Ectodermal cell (in vitro differentiated cells): ENCODE measurements around the gene CPT1B.

Source experiments
- H3K27ac ChIP-seq: 2 replicates; pipeline ENCODE4 v1.7.0; 2013; ENCODE audit warnings: mild to moderate bottlenecking, low read depth, low read length; ENCODE audit not compliant: insufficient read depth, poor library complexity, severe bottlenecking
- H3K27me3 ChIP-seq: 2 replicates; pipeline ENCODE4 v1.7.0; 2013; ENCODE audit warnings: mild to moderate bottlenecking, low read length; ENCODE audit not compliant: insufficient read depth, control insufficient read depth, poor library complexity, severe bottlenecking
- H3K36me3 ChIP-seq: one replicate; pipeline ENCODE4 v1.7.0; 2013; ENCODE audit warnings: low read length; ENCODE audit not compliant: control insufficient read depth, insufficient read depth
- H3K4me1 ChIP-seq: one replicate; pipeline ENCODE4 v1.7.0; 2013; ENCODE audit warnings: low read length; ENCODE audit not compliant: control insufficient read depth, insufficient read depth
- H3K4me3 ChIP-seq: 2 replicates; pipeline ENCODE4 v1.7.0; 2013; ENCODE audit warnings: low read depth, low read length, control low read depth; ENCODE audit not compliant: insufficient read depth
- H3K9me3 ChIP-seq: 2 replicates; pipeline ENCODE4 v1.7.0; 2013; ENCODE audit warnings: mild to moderate bottlenecking, low read length, moderate library complexity; ENCODE audit not compliant: control insufficient read depth
- WGBS, 2 experiments: methylation state at CpG; one replicate each; pipeline ENCODE4 v1.1.7; 2013; ENCODE audit warnings: missing lambda C conversion rate in 2 of 2; 5-methylcytosine and 5-hydroxymethylcytosine counted together

The CPT1B gene

DNA sequence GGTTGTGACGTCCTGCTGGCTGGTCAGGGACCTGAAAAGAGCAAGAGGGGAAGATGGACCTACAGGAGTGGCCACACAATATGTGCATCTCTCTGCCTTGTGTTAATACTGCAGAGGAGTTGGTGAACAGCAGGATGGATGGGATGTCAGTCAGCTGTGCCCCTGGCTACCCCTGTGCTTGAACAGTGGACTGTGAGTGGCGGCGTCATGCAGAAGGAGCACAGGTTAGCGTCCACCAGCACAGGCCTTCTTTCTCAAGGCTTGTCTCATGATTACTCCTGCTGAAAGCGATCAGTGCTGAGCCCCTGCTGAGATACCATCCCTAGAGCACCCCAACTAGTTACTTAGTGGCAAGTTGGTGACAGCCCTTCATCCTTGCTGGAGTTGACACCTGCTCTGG is 8.2 kb upstream of the CPT1B start:
- 80 to 85% methylated on average over 5 of the region's 5 CpGs for WGBS, 2 experiments
- peaks cover 5% of the 10 kb centered on the region for H3K4me1 ChIP-seq
- no peak overlapping the region for H3K27ac ChIP-seq
- no peaks in the 10 kb centered on the region for H3K36me3 ChIP-seq
- H3K4me3 ChIP-seq, result no peak overlapping the region
- no peaks in the 10 kb centered on the region for H3K9me3 ChIP-seq
- H3K27me3 ChIP-seq, result peaks cover 3% of the 10 kb centered on the region

DNA sequence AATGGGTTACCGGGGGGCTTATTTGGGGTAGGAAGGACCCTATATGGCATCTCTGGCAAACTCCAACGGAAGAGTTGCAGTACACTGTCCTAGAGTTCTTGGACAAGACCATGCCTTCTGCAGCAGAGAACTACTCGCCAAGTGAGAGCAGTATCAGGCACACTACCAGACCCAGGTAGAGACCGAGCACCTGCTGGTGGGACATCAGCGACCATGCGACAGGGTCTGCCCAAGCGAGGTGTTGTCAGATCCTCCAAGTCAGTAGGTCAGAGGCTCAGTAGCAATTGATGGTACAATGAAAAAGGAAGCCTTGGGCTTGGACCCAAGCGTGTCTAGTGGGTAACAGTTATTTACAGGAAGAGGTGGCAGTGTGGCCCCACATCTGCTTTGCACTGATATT is 7.6 kb upstream of the CPT1B start:
- WGBS, 2 experiments, result 95% methylated on average over 8 of the region's 8 CpGs
- Histone ChIP-seq H3K27ac (no peak overlapping the region), H3K4me1 (peaks cover 5% of the 10 kb centered on the region), H3K9me3 (no peaks in the 10 kb centered on the region), H3K4me3 (no peak overlapping the region), H3K27me3 (peaks cover 3% of the 10 kb centered on the region), H3K36me3 (no peaks in the 10 kb centered on the region)

DNA sequence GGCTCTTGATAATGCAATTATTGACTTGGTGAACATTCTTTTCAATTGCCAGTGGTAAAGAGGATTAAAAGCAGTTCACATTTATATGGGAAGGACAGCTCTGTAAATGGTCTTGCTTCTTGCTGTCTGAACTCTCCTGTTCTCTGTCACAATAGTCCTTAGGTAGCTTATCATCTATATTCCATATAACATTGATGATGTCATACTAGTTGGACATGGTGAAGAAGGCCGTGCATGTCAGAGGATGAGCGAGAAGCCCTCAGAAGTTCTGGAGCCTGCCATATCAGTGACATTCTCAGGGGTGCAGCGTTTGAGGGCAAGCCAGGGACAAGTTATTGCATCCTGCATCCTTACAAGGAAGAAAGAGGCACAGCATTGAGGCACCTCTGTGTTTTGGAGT is 7.0 kb upstream of the CPT1B start:
- WGBS, 2 experiments, result 91% methylated on average over 3 of the region's 3 CpGs
- H3K36me3 ChIP-seq, result peaks cover 4% of the 10 kb centered on the region
- H3K4me1 ChIP-seq, result peaks cover 5% of the 10 kb centered on the region
- H3K27ac ChIP-seq, result no peak overlapping the region
- H3K4me3 ChIP-seq, result no peak overlapping the region
- no peaks in the 10 kb centered on the region for H3K9me3 ChIP-seq
- H3K27me3 ChIP-seq, result peaks cover 3% of the 10 kb centered on the region

DNA sequence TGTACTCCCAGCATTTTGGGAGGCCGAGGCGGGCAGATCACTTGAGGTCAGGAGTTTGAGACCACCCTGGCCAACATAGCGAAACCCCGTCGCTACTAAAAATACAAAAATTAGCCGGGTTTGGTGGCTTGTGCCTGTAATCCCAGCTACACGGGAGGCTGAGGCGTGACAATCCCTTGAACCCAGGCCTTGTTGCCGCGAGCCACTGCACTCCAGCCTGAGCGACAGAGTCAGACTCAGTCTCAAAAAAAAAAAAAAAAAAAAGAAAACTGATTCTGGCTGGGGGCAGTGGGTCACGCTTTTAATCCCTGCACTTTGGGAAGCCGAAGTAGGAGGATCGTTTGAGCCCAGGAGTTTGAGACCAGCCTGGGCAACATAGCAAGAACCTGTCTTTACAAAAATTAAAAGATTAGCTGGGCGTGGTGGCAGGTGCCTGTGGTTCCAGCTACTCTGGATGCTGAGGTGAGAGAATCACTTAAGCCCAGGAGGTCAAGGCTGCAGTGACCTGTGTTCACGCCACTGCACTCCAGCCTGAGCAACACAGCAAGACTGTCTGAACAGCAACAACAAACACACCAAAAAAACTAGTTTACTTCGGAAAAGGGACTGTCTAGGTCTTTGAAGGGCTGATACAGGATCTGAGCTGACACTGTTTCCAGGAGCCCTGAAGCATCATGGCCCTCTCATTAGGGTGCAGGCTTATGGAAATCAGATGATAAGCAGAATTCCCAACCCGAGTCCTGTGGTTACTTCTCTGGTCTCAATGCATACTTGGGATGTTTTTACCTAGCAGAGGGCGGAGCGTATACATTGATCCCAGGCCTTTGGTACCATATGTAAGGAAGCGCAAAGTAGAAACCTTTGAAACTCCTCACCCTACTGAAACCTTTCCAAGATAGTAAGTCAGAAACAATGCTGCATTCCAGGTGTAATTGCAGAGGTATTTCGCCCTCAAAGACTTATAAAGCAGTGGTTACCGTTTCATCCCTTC is 6.2 kb upstream of the CPT1B start:
- H3K9me3 ChIP-seq, result no peaks in the 10 kb centered on the region
- peaks cover 5% of the 10 kb centered on the region for H3K4me1 ChIP-seq
- H3K27me3 ChIP-seq, result peaks cover 3% of the 10 kb centered on the region
- no peak overlapping the region for H3K27ac ChIP-seq
- peaks cover 5% of the 10 kb centered on the region for H3K36me3 ChIP-seq
- no peak overlapping the region for H3K4me3 ChIP-seq
- WGBS, 2 experiments, result 92 to 93% methylated on average over 23 of the region's 23 CpGs

DNA sequence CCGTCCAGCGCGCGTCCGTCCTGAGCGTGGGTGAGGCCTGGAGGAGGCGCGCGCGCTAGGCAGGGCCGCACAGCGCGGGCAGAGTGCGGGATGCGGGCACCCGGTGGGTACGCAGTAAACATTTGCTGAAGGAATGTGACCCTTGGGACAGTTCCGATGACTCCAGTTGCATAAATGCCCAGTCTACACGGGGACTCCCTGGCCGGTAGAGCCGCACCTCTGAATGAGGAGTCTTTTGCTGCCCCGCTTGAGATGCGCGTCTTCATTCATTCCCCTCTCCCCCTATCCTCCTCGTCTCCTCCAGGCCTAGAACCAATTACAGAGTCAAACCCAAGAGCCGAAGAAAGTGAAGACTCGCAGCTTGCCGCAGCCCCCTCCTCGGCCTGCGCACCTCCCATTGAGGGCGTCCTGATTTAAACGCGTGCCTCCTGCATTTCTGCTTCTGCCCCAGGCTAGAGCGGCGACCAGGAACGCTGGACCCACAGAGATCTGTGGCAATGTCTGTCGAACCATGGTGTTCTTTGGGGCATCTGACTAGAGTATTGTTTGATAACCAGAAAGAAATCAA is 5.2 kb upstream of the CPT1B start:
- no peaks in the 10 kb centered on the region for H3K9me3 ChIP-seq
- peaks cover 5% of the 10 kb centered on the region for H3K4me1 ChIP-seq
- H3K36me3 ChIP-seq, result peaks cover 5% of the 10 kb centered on the region
- WGBS, 2 experiments, result 5 to 6% methylated on average over 37 of the region's 37 CpGs
- H3K27ac ChIP-seq, result no peak overlapping the region
- peak overlapping the region; percentile 86 for H3K4me3 ChIP-seq
- peaks cover 3% of the 10 kb centered on the region for H3K27me3 ChIP-seq

DNA sequence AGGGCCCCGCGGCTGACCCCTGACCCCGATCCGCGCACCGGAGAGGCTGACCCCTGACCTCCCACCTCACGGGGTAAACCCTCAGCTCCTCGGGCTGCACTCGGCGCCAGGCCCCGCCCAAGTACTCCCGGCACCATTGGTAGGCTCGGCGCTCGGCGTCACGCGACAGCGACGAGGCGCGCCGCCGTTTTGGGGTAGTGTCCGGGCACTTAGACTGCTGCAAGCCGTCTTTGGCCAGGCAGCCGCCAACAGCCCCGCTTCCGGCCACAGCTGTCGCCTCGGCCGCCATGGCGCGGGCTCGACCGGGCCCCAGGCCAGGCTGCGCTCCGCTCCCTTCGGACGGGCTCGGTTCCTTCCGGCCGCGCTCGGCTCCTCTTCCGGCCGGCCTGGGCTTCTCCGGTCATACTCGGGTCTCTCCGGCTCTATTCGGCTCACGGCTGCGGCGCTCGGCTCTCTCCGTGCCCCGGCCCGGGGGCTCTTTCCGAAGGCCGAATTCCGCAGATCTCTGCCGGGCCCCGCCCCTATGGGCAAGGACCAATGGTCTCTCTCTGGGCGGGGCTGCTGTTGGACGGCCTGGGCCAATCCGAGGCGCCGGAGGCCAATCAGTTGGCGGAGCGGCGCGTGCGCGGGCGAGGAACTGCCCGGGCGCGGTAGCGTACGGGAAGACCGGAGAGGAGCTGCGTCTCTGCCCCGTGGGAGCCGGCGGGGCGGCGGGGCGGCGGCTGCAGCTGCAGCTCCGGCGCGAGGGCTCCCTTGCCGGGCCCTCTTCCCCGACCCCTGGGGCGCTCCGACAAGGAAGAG is 4.5 kb upstream of the CPT1B start, which contains the start of gene CHKB:
CHKB (minus strand) TSS at position 357 of the 801 bp plus-strand sequence; CDS start at position 289, 68 bp downstream.
- H3K36me3 ChIP-seq, result peaks cover 5% of the 10 kb centered on the region
- H3K27me3 ChIP-seq, result peaks cover 3% of the 10 kb centered on the region
- no peaks in the 10 kb centered on the region for H3K9me3 ChIP-seq
- H3K27ac ChIP-seq, result peak within 1 kb of the TSS; percentile 92
- H3K4me3 ChIP-seq, result peak within 1 kb of the TSS; percentile 86
- peaks cover 5% of the 10 kb centered on the region for H3K4me1 ChIP-seq
- 0% methylated on average over 96 of the region's 96 CpGs for WGBS, 2 experiments

DNA sequence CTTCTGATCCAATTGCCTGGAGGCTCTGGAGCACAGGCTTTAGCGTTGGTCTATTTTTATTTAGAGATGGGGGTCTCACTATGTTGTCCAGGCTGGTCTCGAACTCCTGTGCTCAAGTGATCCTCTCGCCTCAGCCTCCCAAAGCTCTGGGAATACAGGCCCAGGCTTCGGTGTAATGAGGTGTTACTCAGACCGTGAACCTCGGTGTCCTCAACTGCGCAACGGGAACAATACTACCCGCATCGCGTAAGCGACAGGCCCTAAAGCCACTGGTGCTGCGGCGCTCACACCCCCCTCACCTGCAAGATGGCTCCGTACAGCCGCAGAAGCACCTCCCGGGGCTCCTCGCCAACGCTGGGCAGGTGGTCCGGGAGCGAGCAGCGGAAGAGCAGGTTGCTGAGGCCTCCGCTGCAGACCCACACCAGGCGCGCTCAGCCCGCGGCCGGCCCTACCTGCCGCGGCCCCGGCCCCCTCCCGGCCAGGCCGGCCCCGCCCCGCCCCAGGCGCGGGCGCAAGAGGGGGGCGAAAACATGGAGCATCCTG is 3.8 kb upstream of the CPT1B start:
- Histone ChIP-seq H3K27me3 (peaks cover 3% of the 10 kb centered on the region), H3K9me3 (no peaks in the 10 kb centered on the region), H3K4me1 (peaks cover 5% of the 10 kb centered on the region), H3K27ac (peak overlapping the region; percentile 92), H3K36me3 (peaks cover 5% of the 10 kb centered on the region), H3K4me3 (peak overlapping the region; percentile 86)
- WGBS, 2 experiments, result 8 to 9% methylated on average over 39 of the region's 39 CpGs

DNA sequence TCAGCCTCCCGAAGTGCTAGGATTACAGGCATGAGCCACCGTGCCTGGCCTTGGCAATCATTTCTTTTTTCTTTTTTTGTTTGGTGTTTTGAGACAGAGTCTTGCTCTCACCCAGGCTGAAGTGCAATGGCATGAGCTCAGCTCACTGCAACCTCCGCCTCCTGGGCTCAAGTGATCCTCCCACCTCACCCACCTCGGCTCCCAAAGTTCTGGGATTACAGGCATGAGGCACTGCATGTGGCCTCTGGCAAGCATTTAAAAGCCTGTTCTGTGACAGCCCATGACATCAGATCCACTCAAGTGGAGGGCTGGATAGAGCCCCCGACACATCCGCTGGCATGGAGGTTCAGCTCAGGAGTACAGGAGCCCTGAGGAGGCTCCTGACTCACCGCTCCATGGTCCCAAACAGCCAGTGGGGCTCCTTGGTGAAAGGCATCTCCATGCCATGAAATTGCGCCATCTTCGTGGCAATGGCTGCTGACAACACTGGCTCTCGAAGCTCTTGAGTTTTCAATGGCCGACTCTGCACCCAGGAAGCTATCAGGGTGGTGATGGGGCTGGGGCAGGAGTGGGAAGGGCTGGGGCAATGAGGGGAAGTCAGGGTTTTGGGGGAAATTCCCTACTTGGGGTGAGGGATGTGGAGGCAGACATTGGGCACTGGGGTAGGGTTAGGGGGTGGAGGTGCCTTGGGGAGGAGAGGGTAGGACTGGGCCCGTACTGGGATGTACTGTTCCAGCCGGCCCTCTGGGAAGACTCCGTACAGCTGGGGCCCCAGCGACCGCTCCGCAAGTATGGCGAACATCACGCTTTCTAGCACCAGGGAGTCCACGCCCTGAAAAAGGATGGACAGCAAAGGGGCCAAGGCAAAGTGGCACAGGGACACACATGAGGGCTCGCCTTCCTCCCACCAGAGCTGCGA is 3.1 kb upstream of the CPT1B start:
- Histone ChIP-seq H3K9me3 (no peaks in the 10 kb centered on the region), H3K36me3 (peaks cover 5% of the 10 kb centered on the region), H3K27ac (no peak overlapping the region), H3K4me3 (peak overlapping the region; percentile 86), H3K4me1 (peaks cover 5% of the 10 kb centered on the region), H3K27me3 (no peaks in the 10 kb centered on the region)
- WGBS, 2 experiments, result 94% methylated on average over 22 of the region's 22 CpGs

DNA sequence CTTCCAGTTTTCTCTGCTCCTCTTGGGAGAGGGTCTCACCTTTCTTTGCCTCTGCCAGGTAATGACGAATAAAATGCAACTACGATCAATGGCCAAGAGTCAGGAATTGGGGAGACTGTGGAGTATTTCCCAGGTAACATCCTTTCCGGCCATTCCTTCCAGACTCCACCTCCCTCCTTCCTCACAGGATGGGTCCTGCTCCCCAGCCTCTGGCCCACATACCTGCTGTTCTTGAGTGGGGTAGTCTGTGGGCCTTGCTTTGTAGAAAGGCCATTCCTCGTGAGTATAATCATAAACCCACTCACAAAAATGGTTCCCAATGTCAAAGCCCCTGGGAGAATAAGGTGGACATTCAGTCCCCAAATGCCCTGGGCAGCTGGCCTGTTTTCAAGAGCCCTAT is 1.5 kb upstream of the CPT1B start:
- H3K9me3 ChIP-seq, result no peaks in the 10 kb centered on the region
- no peaks in the 10 kb centered on the region for H3K27me3 ChIP-seq
- no peak overlapping the region for H3K27ac ChIP-seq
- WGBS, 2 experiments, result 90 to 97% methylated on average over 4 of the region's 4 CpGs
- H3K4me3 ChIP-seq, result no peak overlapping the region
- peaks cover 5% of the 10 kb centered on the region for H3K36me3 ChIP-seq
- peaks cover 5% of the 10 kb centered on the region for H3K4me1 ChIP-seq
